ENCODE results near the gene RBM39. TPM values are rescaled to one million over a fixed set of nuclear protein-coding genes. Genes with fewer than 3 reads are reported as not detected.

Gene RBM39
- total and polyA plus RNA-seq, 12 donors: 98.8 to 412 (median 124) TPM

GRCh38 chr20:35776513-35777101 is 34.5 kb upstream of the RBM39 start:
- ATAC-seq: no peak
- no peak overlapping the region for H3K4me3 ChIP-seq
- intact Hi-C loops (cut with DNase I): loop anchor here in 1 of 10 donors (5.0 kb wide), 1 partner anchor 34 kb away; the partner anchor contains the start of gene RBM39
- peak; percentile 17 to 57 for DNase-seq
- H3K9me3 ChIP-seq: no peaks in the 10 kb centered on the region
- H3K27me3 ChIP-seq: no peaks in the 10 kb centered on the region
- TF ChIP-seq CTCF (IDR thresholded peaks at IDR 0.05): no peak
- peaks cover 12 to 47% (median 41%) of the 10 kb centered on the region in 9 donors for H3K4me1 ChIP-seq
- H3K27ac ChIP-seq: peak overlapping the region in 3 of 10 donors; percentile 0 to 41 (median 27)
- peaks cover 0 to 33% (median 3%) of the 10 kb centered on the region in 9 donors for H3K36me3 ChIP-seq
- WGBS, 2 donors: 46 to 52% methylated on average over 4 of the region's 4 CpGs

DNA sequence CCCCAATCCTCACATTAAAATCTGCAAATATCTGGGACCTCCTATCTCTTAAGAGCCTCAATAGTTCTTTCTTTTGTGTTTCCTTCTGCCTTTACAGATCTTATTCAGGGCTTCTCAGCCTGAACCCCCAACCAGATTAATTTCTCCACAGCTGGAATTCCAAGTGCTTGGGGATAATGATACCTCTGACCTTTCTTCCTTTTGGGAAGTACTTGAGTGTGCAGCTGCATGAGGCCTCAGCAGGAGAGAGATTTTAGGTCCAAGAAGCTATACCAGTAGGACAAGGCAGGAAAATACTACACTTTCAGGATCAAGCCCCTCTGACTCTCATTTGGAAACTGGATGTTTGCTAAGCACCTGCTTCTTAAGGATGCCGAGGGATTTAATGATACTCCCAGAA is 32.3 kb upstream of the RBM39 start:
- no peak for DNase-seq
- 79 to 93% methylated on average over 1 of the region's 1 CpG for WGBS, 2 donors

GRCh38 chr20:35773154-35773751 is 31.2 kb upstream of the RBM39 start:
- Histone ChIP-seq H3K27ac (peak overlapping the region in 9 of 10 donors; percentile 35 to 97 (median 94)), H3K27me3 (no peaks in the 10 kb centered on the region), H3K4me3 (peak overlapping the region in 9 of 10 donors; percentile 68 to 92 (median 79)), H3K36me3 (peaks cover 0 to 15% (median 0%) of the 10 kb centered on the region in 9 donors), H3K9me3 (no peaks in the 10 kb centered on the region), H3K4me1 (peaks cover 25 to 76% (median 70%) of the 10 kb centered on the region in 9 donors)
- WGBS, 2 donors: 52 to 58% methylated on average over 8 of the region's 8 CpGs
- no peak for TF ChIP-seq CTCF (IDR thresholded peaks at IDR 0.05)
- intact Hi-C loops (cut with DNase I): loop anchor here in 1 of 10 donors (2.0 kb wide), 1 partner anchor 30 kb away; the partner anchor contains the start of gene RBM39
- DNase-seq (peak in 1 of 2 donors; percentile 29), ATAC-seq (peak in 1 of 8 donors; percentile 12)

More for the DNA sequence above, 32.3 kb upstream of the RBM39 start:
- Histone ChIP-seq H3K4me3 (no peak overlapping the region), H3K27ac (peak overlapping the region in 1 of 10 donors; percentile 6), H3K27me3 (no peaks in the 10 kb centered on the region), H3K4me1 (peaks cover 22 to 68% (median 59%) of the 10 kb centered on the region in 9 donors), H3K36me3 (peaks cover 0 to 20% (median 3%) of the 10 kb centered on the region in 9 donors), H3K9me3 (no peaks in the 10 kb centered on the region)
- no peak for TF ChIP-seq CTCF (IDR thresholded peaks at IDR 0.05)
- intact Hi-C loops (cut with DNase I): no loop called here
- no peak for ATAC-seq

- intact Hi-C loops (cut with DNase I): loop anchor here in 1 of 10 donors (2.0 kb wide), 1 partner anchor 30 kb away; the partner anchor contains the start of gene RBM39
- H3K4me1 ChIP-seq: peaks cover 25 to 83% (median 74%) of the 10 kb centered on the region in 9 donors
- DNase-seq: no peak
- WGBS, 2 donors: 15 to 17% methylated on average over 8 of the region's 8 CpGs
- no peaks in the 10 kb centered on the region for H3K9me3 ChIP-seq
- no peak for TF ChIP-seq CTCF (IDR thresholded peaks at IDR 0.05)
- no peaks in the 10 kb centered on the region for H3K27me3 ChIP-seq
- H3K36me3 ChIP-seq: peaks cover 0 to 15% (median 0%) of the 10 kb centered on the region in 9 donors
- peak overlapping the region; percentile 68 to 92 (median 76) for H3K4me3 ChIP-seq
- no peak for ATAC-seq
- H3K27ac ChIP-seq: peak overlapping the region; percentile 78 to 97 (median 94)
These were observed 30.6 kb upstream of the RBM39 start for GRCh38 chr20:35772563-35773058.
